WERI-Rb-1 (cell line): Measurements from ENCODE around the gene SCFD2.
"Not testable (repeated sequence)": the region's sequence is repeated elsewhere in the genome, so short reads cannot be mapped to it uniquely, and the experiment has no call there.

Experiments used
- DNase-seq: peaks from one replicate; pipeline ENCODE4 v3.0.0-alpha.2; 2020
- H3K27ac ChIP-seq: fragments of 250-450 bp; sonication (Bioruptor Pico); 2 replicates; pipeline ENCODE4 v1.5.1; 2020; ENCODE audit warnings: mild to moderate bottlenecking, moderate library complexity
- H3K27me3 ChIP-seq: fragments of 250-450 bp; sonication (Bioruptor Pico); 2 replicates; pipeline ENCODE4 v1.5.1; 2021; ENCODE audit warnings: mild to moderate bottlenecking, low read depth, moderate library complexity; ENCODE audit not compliant: insufficient read depth, severe bottlenecking
- H3K36me3 ChIP-seq: fragments of 250-450 bp; sonication (Bioruptor Pico); 2 replicates; pipeline ENCODE4 v1.5.1; 2020; ENCODE audit warnings: mild to moderate bottlenecking, moderate library complexity
- H3K4me3 ChIP-seq: 2 replicates; pipeline ENCODE4 v1.5.1; 2011; ENCODE audit warnings: low read depth, mild to moderate bottlenecking, control low read depth, low read length
- H3K9me3 ChIP-seq: fragments of 250-450 bp; sonication (Bioruptor Pico); 2 replicates; pipeline ENCODE4 v1.5.1; 2021; ENCODE audit warnings: mild to moderate bottlenecking, moderate library complexity; ENCODE audit not compliant: severe bottlenecking
- TF ChIP-seq, protein P1 (sequence below): IDR thresholded peaks from 2 replicates; pipeline ENCODE4 v1.5.1; 2011; ENCODE audit warnings: low read depth, mild to moderate bottlenecking, control low read depth, inconsistent platforms, low read length

Gene SCFD2

DNA sequence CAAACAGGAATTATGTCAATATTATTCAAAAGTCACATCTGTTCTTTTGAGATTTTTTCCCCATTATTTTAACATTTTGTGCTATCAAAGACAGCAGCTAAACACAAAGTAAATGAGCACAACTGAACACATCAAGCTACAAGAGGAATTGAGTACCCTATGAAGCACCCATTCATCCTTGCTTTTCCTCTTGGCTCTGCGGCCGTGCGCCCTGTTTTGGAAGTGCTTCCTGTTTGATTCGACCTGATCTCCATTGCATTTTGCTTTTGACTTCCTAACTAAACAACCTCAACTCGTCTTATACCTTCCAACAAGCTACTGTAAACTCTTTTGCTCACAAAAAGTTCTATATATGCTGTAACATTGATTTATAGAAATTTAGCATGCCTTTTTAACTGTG is 85.0 kb downstream of the SCFD2 start:
- TF ChIP-seq, protein P1, sequence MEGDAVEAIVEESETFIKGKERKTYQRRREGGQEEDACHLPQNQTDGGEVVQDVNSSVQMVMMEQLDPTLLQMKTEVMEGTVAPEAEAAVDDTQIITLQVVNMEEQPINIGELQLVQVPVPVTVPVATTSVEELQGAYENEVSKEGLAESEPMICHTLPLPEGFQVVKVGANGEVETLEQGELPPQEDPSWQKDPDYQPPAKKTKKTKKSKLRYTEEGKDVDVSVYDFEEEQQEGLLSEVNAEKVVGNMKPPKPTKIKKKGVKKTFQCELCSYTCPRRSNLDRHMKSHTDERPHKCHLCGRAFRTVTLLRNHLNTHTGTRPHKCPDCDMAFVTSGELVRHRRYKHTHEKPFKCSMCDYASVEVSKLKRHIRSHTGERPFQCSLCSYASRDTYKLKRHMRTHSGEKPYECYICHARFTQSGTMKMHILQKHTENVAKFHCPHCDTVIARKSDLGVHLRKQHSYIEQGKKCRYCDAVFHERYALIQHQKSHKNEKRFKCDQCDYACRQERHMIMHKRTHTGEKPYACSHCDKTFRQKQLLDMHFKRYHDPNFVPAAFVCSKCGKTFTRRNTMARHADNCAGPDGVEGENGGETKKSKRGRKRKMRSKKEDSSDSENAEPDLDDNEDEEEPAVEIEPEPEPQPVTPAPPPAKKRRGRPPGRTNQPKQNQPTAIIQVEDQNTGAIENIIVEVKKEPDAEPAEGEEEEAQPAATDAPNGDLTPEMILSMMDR = no peak
- DNase-seq = no peak
- Histone ChIP-seq H3K36me3 (no peaks in the 10 kb centered on the region), H3K9me3 (no peaks in the 10 kb centered on the region), H3K4me3 (no peak overlapping the region), H3K27me3 (no peaks in the 10 kb centered on the region), H3K27ac (no peak overlapping the region)

DNA sequence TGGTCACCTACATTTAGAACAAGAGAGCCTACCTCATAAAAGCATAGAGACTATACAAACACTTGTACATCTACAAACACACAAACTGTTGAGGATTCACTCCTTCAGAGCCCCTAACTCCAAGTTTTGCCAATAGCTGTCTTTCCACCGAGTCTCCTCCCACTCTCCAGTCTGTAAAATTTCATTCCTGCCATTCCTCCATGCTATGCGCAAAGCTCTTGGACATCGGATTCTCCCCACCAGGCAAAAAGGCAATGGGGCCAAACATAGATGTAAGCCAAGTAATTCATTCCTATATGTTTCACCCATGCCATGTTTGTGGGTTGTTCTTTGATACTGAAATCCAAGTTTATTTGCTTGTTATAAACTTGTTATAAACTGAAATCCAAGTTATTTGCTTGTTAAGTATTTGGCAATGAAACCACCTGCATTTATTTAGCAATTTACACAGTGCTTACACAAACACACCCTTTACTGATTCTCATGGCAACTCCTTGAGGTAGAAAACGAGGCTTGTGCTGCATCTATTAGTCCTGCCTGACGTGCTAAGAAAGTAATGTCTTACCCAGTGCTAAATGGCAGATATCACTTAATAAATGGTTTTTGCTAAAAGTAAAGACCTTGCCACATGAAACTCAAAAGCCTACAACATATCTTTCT is 91.1 kb downstream of the SCFD2 start:
- H3K27me3 ChIP-seq = no peaks in the 10 kb centered on the region
- TF ChIP-seq, protein P1 = no peak
- DNase-seq = no peak
- H3K9me3 ChIP-seq = no peaks in the 10 kb centered on the region
- no peaks in the 10 kb centered on the region for H3K36me3 ChIP-seq
- no peak overlapping the region for H3K27ac ChIP-seq
- no peak overlapping the region for H3K4me3 ChIP-seq

DNA sequence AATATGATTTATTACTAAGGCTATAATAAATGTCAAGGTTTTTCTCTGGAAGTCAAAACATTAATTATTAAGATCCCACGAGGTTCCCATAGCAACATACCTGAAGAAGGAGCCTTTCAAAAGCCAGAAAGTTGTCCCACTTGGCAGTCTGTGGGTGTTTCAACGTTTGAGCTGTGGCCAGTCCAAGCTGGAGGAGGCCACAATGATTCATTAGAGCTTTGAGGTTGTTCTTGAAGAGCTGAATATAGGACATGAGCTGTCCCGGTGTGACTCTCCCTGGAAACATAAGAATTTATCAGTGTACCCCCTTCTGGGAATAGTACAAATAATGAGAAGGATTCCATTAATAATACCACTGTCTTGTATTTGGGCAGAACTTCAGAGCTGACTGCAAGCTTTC is 92.1 kb downstream of the SCFD2 start:
- TF ChIP-seq, protein P1 = no peak
- Histone ChIP-seq H3K9me3 (no peaks in the 10 kb centered on the region), H3K27me3 (no peaks in the 10 kb centered on the region), H3K4me3 (no peak overlapping the region), H3K36me3 (no peaks in the 10 kb centered on the region), H3K27ac (no peak overlapping the region)
- DNase-seq = no peak

DNA sequence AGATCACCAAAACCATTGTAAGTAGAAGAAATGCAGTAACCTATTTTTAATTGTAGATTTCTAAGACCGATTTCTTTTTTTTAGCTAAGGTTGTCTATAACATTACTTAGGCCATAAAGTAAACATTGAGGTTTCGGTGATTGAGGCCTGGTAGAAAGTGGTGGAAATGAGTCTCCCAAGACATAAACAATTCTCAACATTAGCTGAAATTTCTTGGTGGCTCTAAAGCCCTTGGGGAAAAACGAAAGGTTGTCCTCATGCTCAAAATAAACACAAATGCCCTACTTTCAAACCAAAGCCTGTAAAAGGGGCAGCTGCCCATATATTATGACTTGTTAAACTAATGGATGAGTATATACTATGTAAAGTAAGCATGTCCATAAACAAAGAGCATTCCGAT is 98.8 kb downstream of the SCFD2 start:
- no peak for DNase-seq
- H3K27ac ChIP-seq = no peak overlapping the region
- no peaks in the 10 kb centered on the region for H3K9me3 ChIP-seq
- H3K4me3 ChIP-seq = no peak overlapping the region
- H3K27me3 ChIP-seq = no peaks in the 10 kb centered on the region
- TF ChIP-seq, protein P1 = no peak
- H3K36me3 ChIP-seq = no peaks in the 10 kb centered on the region

DNA sequence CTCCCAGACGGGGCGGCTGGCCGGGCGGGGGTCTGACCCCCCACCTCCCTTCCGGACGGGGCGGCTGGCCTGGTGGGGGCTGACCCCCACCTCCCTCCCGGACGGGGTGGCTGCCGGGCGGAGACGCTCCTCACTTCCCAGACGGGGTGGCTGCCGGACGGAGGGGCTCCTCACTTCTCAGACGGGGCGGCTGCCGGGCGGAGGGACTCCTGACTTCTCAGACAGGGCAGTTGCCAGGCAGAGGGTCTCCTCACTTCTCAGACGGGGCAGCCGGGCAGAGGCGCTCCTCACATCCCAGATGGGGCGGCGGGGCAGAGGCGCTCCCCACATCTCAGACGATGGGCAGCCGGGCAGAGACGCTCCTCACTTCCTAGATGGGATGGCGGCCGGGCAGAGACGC is 109.9 kb downstream of the SCFD2 start:
- H3K4me3 ChIP-seq, H3K27ac ChIP-seq, H3K9me3 ChIP-seq, H3K27me3 ChIP-seq, H3K36me3 ChIP-seq, DNase-seq: not testable (repeated sequence)

DNA sequence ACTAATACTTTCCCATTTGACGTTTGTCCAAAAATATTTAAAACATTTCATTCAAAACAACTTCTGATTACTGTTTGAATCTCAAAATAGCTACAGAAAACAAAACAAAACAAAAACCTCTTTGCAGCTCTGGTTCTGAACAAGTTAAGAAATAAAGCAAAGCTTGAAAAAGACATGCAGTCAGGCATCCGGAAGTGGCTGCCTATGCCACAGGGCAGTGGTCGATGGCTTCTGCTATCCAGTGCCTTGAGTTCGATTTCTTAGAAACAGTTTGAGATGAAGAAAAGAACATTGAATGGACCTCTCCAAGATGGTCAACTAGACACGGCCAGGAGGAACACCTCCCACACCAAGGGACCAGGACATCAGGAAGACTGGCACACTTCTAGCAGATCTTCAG is 125.3 kb downstream of the SCFD2 start:
- Histone ChIP-seq H3K4me3 (no peak overlapping the region), H3K27ac (no peak overlapping the region), H3K36me3 (no peaks in the 10 kb centered on the region), H3K9me3 (no peaks in the 10 kb centered on the region), H3K27me3 (no peaks in the 10 kb centered on the region)
- TF ChIP-seq, protein P1 = no peak
- no peak for DNase-seq

DNA sequence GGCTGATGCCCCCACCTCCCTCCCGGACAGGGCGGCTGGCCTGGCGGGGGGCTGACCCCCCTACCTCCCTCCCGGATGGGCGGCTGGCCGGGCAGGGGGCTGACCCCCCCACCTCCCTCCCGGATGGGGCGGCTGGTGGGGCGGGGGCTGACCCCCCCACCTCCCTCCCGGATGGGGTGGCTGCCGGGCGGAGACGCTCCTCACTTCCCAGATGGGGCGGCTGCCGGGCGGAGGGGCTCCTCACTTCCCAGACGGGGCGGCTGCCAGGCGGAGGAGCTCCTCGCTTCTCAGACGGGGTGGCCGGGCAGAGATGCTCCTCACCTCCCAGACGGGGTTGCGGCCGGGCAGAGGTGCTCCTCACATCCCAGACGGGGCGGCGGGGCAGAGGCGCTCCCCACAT is 127.5 kb downstream of the SCFD2 start:
- DNase-seq, H3K27me3 ChIP-seq, H3K4me3 ChIP-seq, H3K9me3 ChIP-seq, H3K27ac ChIP-seq, H3K36me3 ChIP-seq: not testable (repeated sequence)

DNA sequence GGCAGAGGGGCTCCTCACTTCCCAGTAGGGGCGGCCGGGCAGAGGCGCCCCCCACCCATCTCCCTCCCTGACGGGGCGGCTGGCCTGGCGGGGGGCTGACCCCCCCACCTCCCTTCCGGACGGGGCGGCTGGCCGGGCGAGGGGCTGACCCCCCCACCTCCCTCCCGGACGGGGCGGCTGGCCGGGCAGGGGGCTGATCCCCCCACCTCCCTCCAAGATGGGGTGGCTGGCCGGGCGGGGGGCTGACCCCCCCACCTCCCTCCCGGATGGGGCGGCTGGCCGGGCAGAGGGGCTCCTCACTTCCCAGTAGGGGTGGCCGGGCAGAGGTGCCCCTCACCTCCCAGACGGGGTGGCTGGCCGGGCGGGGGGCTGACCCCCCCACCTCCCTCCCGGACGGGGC is 128.1 kb downstream of the SCFD2 start:
- DNase-seq = not testable (repeated sequence)

DNA sequence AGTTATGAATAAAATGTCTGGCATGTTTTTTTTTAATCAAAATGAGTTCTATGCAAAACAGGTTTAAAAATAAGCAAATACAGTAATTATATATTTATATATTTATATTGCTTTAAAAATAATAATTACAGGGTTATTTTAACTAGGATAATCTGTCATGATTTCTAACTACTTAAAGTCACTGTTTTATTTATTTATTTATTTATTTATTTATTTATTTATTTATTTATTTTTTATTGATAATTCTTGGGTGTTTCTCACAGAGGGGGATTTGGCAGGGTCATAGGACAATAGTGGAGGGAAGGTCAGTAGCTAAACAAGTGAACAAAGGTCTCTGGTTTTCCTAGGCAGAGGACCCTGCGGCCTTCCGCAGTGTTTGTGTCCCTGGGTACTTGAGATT is 129.2 kb downstream of the SCFD2 start:
- not testable (repeated sequence) for H3K4me3 ChIP-seq, H3K27ac ChIP-seq, H3K36me3 ChIP-seq, DNase-seq, H3K9me3 ChIP-seq, H3K27me3 ChIP-seq

More for the DNA sequence above, 128.1 kb downstream of the SCFD2 start:
- not testable (repeated sequence) for H3K4me3 ChIP-seq, H3K27ac ChIP-seq, H3K36me3 ChIP-seq, H3K27me3 ChIP-seq, H3K9me3 ChIP-seq
